ENCODE data around the gene CA9. TPM values are rescaled to one million over a fixed set of nuclear protein-coding genes. Genes with fewer than 3 reads are reported as not detected.

The CA9 gene
- total RNA-seq, 1 experiment from 2014 or later: 2.1 TPM

DNA sequence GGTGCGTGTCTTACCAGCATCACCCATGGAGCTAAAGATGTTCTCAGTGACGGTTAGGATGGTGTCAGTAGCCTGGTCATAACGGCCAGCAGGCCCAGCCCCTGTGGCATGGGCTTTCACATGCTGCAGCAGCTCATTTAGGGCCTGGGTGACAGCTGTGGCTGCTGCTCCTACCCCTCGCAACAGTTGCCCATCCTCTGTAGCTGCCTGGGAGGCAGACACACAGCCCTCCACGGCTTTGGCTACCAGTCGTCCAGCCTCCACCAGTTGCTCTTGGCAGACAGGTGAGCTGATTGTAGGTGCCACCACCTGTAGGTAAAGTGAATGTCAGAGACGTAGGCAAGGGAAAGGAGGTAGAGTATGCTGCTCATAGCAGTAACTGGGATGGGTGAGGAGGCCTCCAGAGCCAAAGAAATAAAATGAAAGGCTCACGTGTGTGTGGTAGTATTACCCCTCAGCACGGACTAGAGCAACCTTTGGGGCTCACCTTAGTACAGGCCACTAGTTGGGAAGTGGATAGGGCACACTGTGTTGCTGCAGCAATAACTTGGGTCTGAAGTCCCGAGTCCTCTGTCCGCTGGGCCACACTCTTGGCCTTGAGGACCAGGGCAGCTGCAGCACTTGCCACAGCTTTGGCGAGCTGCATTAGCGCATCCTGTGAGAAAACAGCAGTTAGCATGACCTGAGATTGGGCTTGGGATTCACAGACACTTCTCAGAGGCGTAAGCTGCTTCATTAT is 43.6 kb downstream of the CA9 start:
- no peak for DNase-seq (ENCODE audit: low spot score)

DNA sequence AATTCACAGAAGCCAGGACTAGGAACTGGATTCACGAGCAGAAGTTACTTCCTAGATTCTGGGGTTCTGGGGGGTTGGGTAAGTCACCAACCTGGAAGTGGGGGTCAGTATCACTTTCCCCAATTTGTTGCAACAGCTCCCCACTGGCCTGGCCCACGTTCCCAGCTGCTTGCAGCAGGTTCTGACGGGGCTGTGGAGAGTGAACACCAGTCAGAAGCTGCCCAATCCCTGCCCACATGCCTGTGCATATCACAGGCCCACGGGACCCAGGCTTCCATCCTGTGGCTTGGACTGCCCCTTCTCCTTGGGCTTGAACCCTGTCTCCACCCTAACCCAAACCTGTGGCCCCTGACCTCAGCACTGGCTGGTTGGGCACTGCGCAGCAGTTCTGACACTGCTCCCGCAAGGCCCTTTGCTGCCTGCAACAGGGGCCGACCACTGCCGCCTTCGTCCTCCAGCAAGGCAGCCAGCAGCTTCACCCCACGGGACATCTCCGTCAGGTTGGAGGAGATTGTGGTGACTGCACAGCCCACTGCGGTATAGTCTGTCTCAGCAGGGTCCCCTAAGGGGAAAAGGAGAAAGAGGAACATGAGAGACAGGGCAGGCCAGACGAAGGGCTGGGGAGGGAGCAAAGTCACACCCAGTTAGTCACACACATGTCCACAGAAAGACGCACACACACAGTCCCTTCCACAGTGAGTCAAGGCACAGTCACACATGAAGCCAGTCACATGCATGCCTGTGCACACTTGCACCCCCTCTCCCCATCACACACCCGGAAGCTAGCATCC is 45.2 kb downstream of the CA9 start:
- DNase-seq (ENCODE audit: low spot score): no peak

DNA sequence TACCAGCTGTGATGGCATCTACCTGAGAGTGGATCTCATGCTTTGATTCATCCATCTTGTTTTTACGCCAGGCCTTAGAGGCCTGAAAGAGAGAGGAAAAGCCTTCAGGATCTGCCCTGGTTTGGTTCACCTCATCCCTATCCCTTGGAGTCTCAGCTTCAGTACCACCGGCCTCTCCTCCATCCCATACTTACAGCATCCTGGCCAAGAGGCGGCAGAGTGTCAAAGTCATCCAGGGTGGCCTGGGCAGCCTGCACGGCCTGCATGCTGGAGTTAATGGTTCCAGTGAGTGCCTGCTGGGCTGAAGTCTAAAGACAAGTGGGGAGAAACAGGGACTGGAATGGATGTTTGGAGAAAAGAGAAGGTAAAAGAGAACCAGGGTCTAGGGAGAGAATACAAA is 45.8 kb downstream of the CA9 start:
- no peak for DNase-seq (ENCODE audit: low spot score)

DNA sequence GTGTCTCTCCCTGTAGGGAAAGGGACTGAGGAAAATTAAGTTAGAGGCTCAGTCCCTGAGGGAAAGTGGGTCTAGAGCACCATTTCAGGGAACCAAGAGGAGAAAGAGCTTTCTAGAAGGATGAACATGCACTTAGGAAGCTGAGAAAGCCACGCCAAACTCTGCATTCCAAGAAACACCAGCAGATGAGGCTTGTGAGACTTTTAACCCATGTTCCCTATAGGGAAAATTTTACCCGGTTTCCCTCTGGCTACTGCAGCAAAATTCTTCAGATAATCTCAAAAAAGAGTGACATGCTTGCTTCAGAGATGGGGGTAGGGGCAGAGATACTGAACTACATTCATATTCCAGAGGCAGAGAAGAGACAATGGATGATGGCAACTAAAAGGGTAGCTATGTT is 49.7 kb downstream of the CA9 start:
- DNase-seq (ENCODE audit: low spot score): no peak

DNA sequence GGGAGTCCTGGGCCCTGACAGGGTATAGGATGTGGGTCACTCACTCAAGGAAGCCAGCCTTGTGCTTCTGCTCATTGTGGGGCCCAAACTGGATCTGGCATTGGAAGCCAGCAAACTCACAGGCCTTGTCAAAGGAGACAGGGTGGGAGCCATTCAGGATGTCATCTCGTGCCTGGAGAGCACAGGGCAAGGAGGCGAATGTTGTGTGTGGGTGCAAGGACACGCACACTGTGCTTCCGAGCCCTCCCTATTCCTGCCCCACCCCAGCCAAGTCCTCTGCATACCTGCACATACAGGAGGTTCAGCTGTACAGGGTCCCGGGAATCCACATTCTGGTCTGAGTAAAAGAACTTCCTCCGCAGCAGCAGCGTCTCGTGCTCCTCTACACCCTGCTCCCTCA is 50.2 kb downstream of the CA9 start:
- no peak for DNase-seq (ENCODE audit: low spot score)

DNA sequence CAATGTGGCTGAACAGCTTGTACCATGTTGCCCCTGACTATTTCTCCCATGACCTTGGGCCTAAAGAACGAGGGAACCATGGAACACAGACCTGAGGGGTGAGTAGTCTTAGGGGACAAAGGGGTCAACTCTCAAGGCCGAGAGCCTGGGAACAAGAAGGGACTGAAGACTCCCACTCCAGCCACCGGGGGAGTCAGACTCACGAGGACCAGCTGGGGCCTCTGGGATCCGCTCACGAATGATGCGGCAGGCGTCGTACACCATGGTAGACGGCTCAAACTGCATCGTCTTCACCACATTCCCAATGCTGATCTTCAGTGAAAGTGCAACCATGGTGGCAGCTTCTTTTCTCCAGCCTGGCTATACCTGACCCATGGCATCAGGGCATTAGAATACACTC is 51.6 kb downstream of the CA9 start:
- no peak for DNase-seq (ENCODE audit: low spot score)

DNA sequence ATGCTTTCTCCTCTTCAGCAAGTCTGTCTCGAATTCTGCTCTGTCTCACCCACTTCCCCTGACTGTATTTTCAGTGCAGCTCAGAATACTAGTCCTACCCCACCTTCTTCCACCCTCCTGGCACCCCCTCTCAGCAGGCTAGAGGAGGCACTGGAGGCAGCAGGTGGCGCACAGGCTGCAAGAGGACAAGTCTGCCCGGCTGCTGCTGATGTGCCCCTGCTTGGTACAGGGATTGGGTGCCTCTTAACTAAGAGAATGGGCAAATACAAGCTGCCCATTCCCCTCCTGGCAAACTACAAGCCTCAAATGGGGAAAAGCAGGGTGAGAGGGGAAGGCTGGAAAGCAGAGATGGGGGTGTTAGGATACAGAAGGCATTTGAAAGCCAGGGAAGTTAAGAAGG is 53.2 kb downstream of the CA9 start:
- DNase-seq (ENCODE audit: low spot score): peak; percentile 39

DNA sequence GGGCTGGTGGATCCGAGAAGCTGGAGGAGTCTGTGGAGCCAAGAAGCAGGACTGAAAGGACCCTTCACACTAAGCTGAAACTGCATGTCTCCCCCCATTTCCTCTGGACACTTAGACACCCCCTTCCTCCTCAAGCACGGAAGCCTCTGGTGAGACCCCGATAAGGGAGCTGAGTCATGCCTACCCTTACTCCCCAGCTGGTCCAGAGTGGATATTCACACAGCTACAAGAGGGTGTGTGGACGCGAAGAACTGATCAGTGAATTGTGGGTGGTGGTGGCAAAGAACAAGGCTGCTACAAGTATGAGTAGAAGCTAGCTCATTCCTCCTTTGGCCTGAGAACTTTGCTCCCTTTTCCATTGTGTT is 53.9 kb downstream of the CA9 start:
- no peak for DNase-seq (ENCODE audit: low spot score)

DNA sequence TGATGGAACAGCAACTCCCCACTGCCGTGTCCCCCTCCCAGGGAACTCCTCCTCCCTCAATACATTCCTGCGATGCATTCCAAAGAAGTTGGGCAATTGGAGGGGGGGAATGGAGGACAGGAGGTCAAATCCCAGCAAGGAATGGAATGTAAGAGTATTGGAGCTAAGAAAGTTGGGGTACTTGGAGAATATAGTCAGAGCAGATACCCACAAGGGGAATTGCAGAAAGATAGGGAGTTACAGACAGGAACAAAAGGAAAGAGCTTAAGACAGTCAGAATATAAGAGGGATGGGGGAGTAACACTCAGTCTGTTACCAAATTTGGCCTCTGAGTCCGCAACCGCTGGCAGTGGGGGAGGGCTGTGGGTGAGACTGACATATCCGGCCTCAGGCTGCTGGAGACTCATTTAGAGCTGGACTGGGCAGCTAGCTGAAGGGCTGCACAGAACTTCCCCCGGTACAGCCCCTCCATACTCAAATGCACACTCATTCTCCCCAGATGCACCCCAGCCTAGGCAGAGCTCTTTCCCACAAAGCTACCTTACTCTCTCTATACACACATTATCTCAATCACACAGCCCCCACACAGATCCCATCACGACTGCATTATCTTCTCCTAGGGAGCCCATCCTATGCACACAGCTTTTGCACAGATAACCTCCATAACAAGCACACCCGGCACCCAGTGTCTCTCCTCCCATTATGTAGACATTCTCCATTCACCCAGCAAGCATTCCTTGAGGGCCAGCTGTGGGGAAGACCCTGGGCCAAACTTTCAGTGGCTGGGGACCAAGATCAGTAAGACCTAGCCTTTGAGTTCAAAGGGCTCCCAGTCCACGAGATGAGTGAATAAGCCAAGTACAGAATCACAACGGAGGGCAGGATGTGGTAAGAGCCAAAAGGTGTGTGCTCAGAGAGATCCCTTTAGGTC is 54.6 kb downstream of the CA9 start:
- DNase-seq (ENCODE audit: low spot score): peak; percentile 89

DNA sequence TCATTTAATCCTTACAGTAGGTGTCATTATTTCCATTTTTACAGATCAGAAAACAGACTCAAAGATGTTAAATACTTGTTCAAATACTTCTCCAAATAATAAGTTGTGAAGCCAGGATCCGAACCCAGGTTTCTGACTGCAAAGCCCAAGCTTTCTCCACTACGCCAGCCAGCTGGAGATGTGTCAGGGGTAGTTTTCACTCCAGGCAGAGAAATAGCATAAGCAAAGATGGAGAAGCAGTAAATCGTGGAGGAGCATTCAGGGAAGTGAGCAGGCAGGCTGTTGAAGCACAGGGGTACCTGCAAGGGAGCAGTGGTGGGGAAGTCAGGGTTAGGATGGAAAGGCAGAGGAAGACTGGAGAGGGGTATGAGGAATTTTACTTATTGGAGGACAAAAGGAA is 55.4 kb downstream of the CA9 start:
- DNase-seq (ENCODE audit: low spot score): no peak

DNA sequence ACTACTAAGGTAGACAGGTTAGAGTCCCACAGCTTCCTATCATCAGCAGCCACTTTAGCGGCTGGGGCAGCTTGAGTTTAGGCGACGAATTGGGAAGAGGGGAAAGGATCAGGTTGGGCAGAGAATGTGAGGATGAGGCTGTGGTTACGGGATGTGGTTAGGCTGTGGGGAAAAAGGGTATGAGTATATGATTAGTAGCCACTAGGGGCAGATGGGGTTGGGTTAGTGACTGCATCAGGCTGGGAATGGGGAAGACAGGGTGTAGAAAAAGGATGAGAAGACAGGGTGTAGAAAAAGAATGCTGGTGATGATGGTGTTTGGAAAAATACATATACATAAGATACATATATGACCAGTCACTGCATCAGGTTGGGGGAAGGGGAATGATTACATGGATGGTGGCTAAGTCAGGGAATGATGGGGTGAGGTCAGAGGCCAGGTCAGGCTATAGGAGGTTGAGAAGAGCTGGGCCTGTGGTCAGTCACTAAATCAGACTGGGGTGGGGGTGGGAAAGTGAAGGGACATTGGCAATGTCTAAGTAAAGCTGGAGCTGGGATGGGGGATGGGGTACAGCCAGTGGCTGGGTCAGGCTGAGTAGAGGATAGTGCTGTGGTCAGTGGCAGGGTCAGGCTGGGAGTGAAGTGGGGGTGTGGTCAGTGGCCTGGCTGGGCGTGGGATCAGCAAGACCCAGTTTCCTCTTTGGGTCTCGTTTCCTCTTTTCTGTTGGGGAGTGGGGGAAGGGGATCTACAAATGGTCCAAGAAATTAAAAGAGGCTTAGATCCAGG is 56.2 kb downstream of the CA9 start:
- DNase-seq (ENCODE audit: low spot score): peak; percentile 91

DNA sequence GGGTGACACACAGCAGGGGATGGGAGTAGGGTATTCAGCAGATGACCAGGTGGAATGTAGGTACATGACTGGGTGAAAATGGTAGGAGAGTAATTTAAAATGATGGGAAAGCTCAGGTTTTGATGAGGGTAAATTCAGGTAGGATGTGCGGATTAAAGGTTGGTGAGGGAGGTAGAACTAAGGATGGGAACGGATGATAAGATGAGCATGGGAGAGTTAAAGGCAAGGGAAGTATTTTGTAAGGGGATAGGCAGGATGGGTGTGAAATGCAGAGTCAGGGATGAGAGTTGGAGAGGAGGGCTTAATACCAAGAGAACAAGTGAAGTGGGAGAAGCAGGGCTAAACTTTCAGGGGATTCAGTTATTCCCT is 56.7 kb downstream of the CA9 start:
- DNase-seq (ENCODE audit: low spot score): no peak

Other genes starting within 250 kb of the CA9 start
- gene RUSC2, start 183.8 kb upstream of the CA9 start, total RNA-seq (2014; rRNA removed; shearing (Covaris generic)): 6.2 and 8.7 TPM in 2 replicates
- 5.4 and 8.0 TPM in 2 replicates for gene TESK1, start 68.7 kb upstream of the CA9 start, total RNA-seq (2014; rRNA removed; shearing (Covaris generic))
- gene CD72, start 55.5 kb upstream of the CA9 start, total RNA-seq (2014; rRNA removed; shearing (Covaris generic)): 0.53 and 1.2 TPM in 2 replicates
- gene SIT1, start 23.0 kb upstream of the CA9 start, total RNA-seq (2014; rRNA removed; shearing (Covaris generic)): not detected in 2 replicates
- gene RMRP, start 15.9 kb upstream of the CA9 start, total RNA-seq (2014; rRNA removed; shearing (Covaris generic)): 4,639 and 15,849 TPM in 2 replicates
- gene CCDC107, start 15.6 kb upstream of the CA9 start, total RNA-seq (2014; rRNA removed; shearing (Covaris generic)): 6.3 and 7.9 TPM in 2 replicates
- 16.9 and 44.9 TPM in 2 replicates for gene ARHGEF39, start 8.7 kb upstream of the CA9 start, total RNA-seq (2014; rRNA removed; shearing (Covaris generic))
- 2.7 and 3.9 TPM in 2 replicates for gene TPM2, start 16.0 kb downstream of the CA9 start, total RNA-seq (2014; rRNA removed; shearing (Covaris generic))
- gene TLN1, start 58.3 kb downstream of the CA9 start, total RNA-seq (2014; rRNA removed; shearing (Covaris generic)): 71.2 and 95.8 TPM in 2 replicates
- gene CREB3, start 58.7 kb downstream of the CA9 start, total RNA-seq (2014; rRNA removed; shearing (Covaris generic)): 115 and 121 TPM in 2 replicates
- gene GBA2, start 75.3 kb downstream of the CA9 start, total RNA-seq (2014; rRNA removed; shearing (Covaris generic)): 16.9 and 21.5 TPM in 2 replicates
- gene RGP1, start 75.4 kb downstream of the CA9 start, total RNA-seq (2014; rRNA removed; shearing (Covaris generic)): 16.4 and 18.6 TPM in 2 replicates
- gene MSMP, start 80.3 kb downstream of the CA9 start, total RNA-seq (2014; rRNA removed; shearing (Covaris generic)): not detected in 2 replicates
- gene NPR2, start 117.7 kb downstream of the CA9 start, total RNA-seq (2014; rRNA removed; shearing (Covaris generic)): 0.25 and 2.9 TPM in 2 replicates
- 0.99 TPM in 2 replicates for gene SPAG8, start 138.3 kb downstream of the CA9 start, total RNA-seq (2014; rRNA removed; shearing (Covaris generic))
- 88.2 and 95.4 TPM in 2 replicates for gene HINT2, start 141.1 kb downstream of the CA9 start, total RNA-seq (2014; rRNA removed; shearing (Covaris generic))
- gene FAM221B, start 154.8 kb downstream of the CA9 start, total RNA-seq (2014; rRNA removed; shearing (Covaris generic)): not detected in 2 replicates
- 2.1 and 4.2 TPM in 2 replicates for gene TMEM8B, start 155.3 kb downstream of the CA9 start, total RNA-seq (2014; rRNA removed; shearing (Covaris generic))
- not detected in 2 replicates for gene OR13J1, start 196.5 kb downstream of the CA9 start, total RNA-seq (2014; rRNA removed; shearing (Covaris generic))
- 0.41 TPM in 1 of 2 replicates, not detected in the other for gene HRCT1, start 232.3 kb downstream of the CA9 start, total RNA-seq (2014; rRNA removed; shearing (Covaris generic))
- 0.12 and 0.27 TPM in 2 replicates for gene SPAAR, start 235.6 kb downstream of the CA9 start, total RNA-seq (2014; rRNA removed; shearing (Covaris generic))

Measured in H4 (cell line).